Measurements from ENCODE around the gene LIMCH1. TPM values are rescaled to one million over a fixed set of nuclear protein-coding genes. Genes with fewer than 3 reads are reported as not detected.

LIMCH1 gene
- total RNA-seq, 1 experiment from 2014 or later = 3.3 TPM

GRCh38 chr4:41510179-41510578 lies 27.8 kb upstream of the LIMCH1 start:
- Mint-ChIP-seq H3K27ac (no peak overlapping the region), H3K9me3 (no peaks in the 10 kb centered on the region; a peak in 1 of 5 replicates), H3K27me3 (ENCODE audit: low read depth) (no peaks in the 10 kb centered on the region; the same call in 1 of the 2 replicates), H3K4me3 (no peak overlapping the region), H3K36me3 (ENCODE audit: insufficient read depth in 1 of 3, low read depth in 3 of 3) (no peaks in the 10 kb centered on the region; a peak in 1 of 7 replicates), H3K4me1 (no peaks in the 10 kb centered on the region; a peak in 1 of 4 replicates)
- no peak overlapping the region for H3K14ac ChIP-seq (ENCODE audit: insufficient read depth, low read length)
- no peak overlapping the region for H3K56ac ChIP-seq (ENCODE audit: insufficient read length, low read depth, low read length)
- H3K27me3 ChIP-seq (ENCODE audit: insufficient read depth, low read length) = no peaks in the 10 kb centered on the region
- H4K91ac ChIP-seq (ENCODE audit: insufficient read length, low read depth, low read length) = no peak overlapping the region
- H3K23ac ChIP-seq (ENCODE audit: insufficient read length, low read depth, low read length) = no peak overlapping the region
- H2BK12ac ChIP-seq (ENCODE audit: insufficient read length, low read depth, low read length) = no peak overlapping the region
- WGBS (ENCODE audit: extremely low coverage, insufficient read length, low lambda C conversion rate) = no CpG with 5 or more reads among the region's 1 CpG
- H3K4me1 ChIP-seq (ENCODE audit: insufficient read depth, low read length) = no peaks in the 10 kb centered on the region
- H4K5ac ChIP-seq (ENCODE audit: insufficient read length, low read depth, low read length) = no peak overlapping the region
- H4K20me1 ChIP-seq (ENCODE audit: control insufficient read depth, insufficient read depth, insufficient read length) = no peaks in the 10 kb centered on the region
- H3T11ph ChIP-seq (ENCODE audit: low read length) = no peak overlapping the region
- TF ChIP-seq CTCF (conservative IDR thresholded peaks at IDR 0.05) = no peak
- no peak overlapping the region for H3K27ac ChIP-seq (ENCODE audit: insufficient read length, low read depth, low read length)
- H3K18ac ChIP-seq (ENCODE audit: insufficient read length, low read depth, low read length) = no peak overlapping the region
- no peak overlapping the region for H2AK5ac ChIP-seq (ENCODE audit: insufficient read length, low read length)
- no peak overlapping the region for H3K9ac ChIP-seq (ENCODE audit: extremely low read depth, insufficient read length, low read length)
- DNase-seq = no peak
- no peaks in the 10 kb centered on the region for H3K23me2 ChIP-seq (ENCODE audit: insufficient read length, low read depth, low read length, poor library complexity, severe bottlenecking)
- H2AFZ ChIP-seq (ENCODE audit: low read length) = no peak overlapping the region
- no peak overlapping the region for H2BK5ac ChIP-seq (ENCODE audit: insufficient read length, low read length)
- H2BK120ac ChIP-seq (ENCODE audit: low read depth, low read length, poor library complexity, severe bottlenecking) = no peak overlapping the region
- no peaks in the 10 kb centered on the region for H3K9me3 ChIP-seq (ENCODE audit: control insufficient read depth, low read depth, low read length)
- no peak overlapping the region for H3K4me2 ChIP-seq (ENCODE audit: insufficient read depth, insufficient read length, low read length)
- H3K4ac ChIP-seq (ENCODE audit: low read depth, low read length) = no peak overlapping the region
- H2BK15ac ChIP-seq (ENCODE audit: low read depth, low read length) = no peak overlapping the region
- no peak overlapping the region for H2BK20ac ChIP-seq (ENCODE audit: low read depth, low read length, poor library complexity, severe bottlenecking)
- no peaks in the 10 kb centered on the region for H3K79me2 ChIP-seq (ENCODE audit: insufficient read depth, low read length)
- no peaks in the 10 kb centered on the region for H3K79me1 ChIP-seq (ENCODE audit: insufficient read depth, low read depth, low read length, poor library complexity, severe bottlenecking)
- H4K8ac ChIP-seq (replicated peaks; ENCODE audit: insufficient read length, low read depth, low read length) = no peak overlapping the region
